OCI-LY3 (cell line): ENCODE data around the gene ZNF749.

Experiments used
- CTCF ChIP-seq: fragments of 200-600, 300-600 bp; sonication (generic); IDR thresholded peaks from 2 replicates; pipeline ENCODE4 v1.5.1; 2014; ENCODE audit warnings: antibody characterized with exemption, low read length, low read depth
- EZH2phosphoT487 ChIP-seq: fragments of 200-600 bp; shearing (Covaris generic); IDR thresholded peaks from 2 replicates; pipeline ENCODE4 v1.6.1; 2018; ENCODE audit warnings: antibody characterized with exemption, mixed run types, low read depth

- TF ChIP-seq CTCF (no peak), EZH2phosphoT487 (no peak)
Observed at GRCh38 chr19:57403737-57404563, 31.2 kb upstream of the ZNF749 start.
